Fibroblast of lung (primary cell): Measurements from ENCODE around the gene MRPL52. TPM values are rescaled to one million over a fixed set of nuclear protein-coding genes. Genes with fewer than 3 reads are reported as not detected.

Experiments
- DNase-seq, 2 donors: peaks; one replicate each; pipeline versions ENCODE4 v3.0.0 to v3.0.0-alpha.2; 2010; ENCODE audit warnings: low read depth in 2 of 2
- H2AFZ ChIP-seq: 2 replicates; pipeline ENCODE4 v1.5.1; 2012; ENCODE audit warnings: low read length, control low read depth, inconsistent platforms
- H3K27ac ChIP-seq: 2 replicates; pipeline ENCODE4 v1.5.1; 2011; ENCODE audit warnings: low read length, control low read depth; ENCODE audit not compliant: insufficient read depth
- H3K27me3 ChIP-seq: 2 replicates; pipeline ENCODE4 v1.5.1; 2011; ENCODE audit warnings: mild to moderate bottlenecking, low read length; ENCODE audit not compliant: control insufficient read depth, insufficient read depth
- H3K36me3 ChIP-seq: 2 replicates; pipeline ENCODE4 v1.5.1; 2011; ENCODE audit warnings: low read length; ENCODE audit not compliant: control insufficient read depth, insufficient read depth
- H3K4me1 ChIP-seq: 2 replicates; pipeline ENCODE4 v1.5.1; 2011; ENCODE audit warnings: low read length; ENCODE audit not compliant: control insufficient read depth, insufficient read depth; ENCODE audit errors: extremely low read depth
- H3K4me2 ChIP-seq: 2 replicates; pipeline ENCODE4 v1.5.1; 2011; ENCODE audit warnings: low read length, control low read depth; ENCODE audit not compliant: insufficient read depth; ENCODE audit errors: extremely low read depth
- H3K4me3 ChIP-seq, 4 experiments: fragments of 200-600 bp in 1 of 4; sonication (generic) in 1 of 4; replicated peaks in 1 of 4; 2 replicates each; pipeline ENCODE4 v1.5.1; 2011 to 2016; ENCODE audit warnings: low read length in 4 of 4, low read depth in 3 of 4, mild to moderate bottlenecking in 3 of 4, control low read depth in 2 of 4, inconsistent platforms in 1 of 4, mixed read lengths in 1 of 4; ENCODE audit not compliant: insufficient read depth in 1 of 4; ENCODE audit errors: control extremely low read depth in 1 of 4
- H3K79me2 ChIP-seq: 2 replicates; pipeline ENCODE4 v1.5.1; 2012; ENCODE audit warnings: mild to moderate bottlenecking, low read length, inconsistent platforms; ENCODE audit not compliant: control insufficient read depth, insufficient read depth
- H3K9ac ChIP-seq: 2 replicates; pipeline ENCODE4 v1.5.1; 2011; ENCODE audit warnings: mild to moderate bottlenecking, low read length, control low read depth; ENCODE audit not compliant: insufficient read depth
- H3K9me3 ChIP-seq: 2 replicates; pipeline ENCODE4 v1.5.1; 2012; ENCODE audit warnings: low read depth, low read length; ENCODE audit not compliant: control insufficient read depth, insufficient read depth
- H4K20me1 ChIP-seq: 2 replicates; pipeline ENCODE4 v1.5.1; 2011; ENCODE audit warnings: low read length; ENCODE audit not compliant: control insufficient read depth, insufficient read depth; ENCODE audit errors: extremely low read depth
- EZH2 ChIP-seq: IDR thresholded peaks from 2 replicates; pipeline ENCODE4 v1.5.1; 2012; ENCODE audit warnings: low read length, control low read depth, mild to moderate bottlenecking; ENCODE audit errors: missing control alignments
- polyA plus RNA-seq, 2 donors: library from polyadenylated mRNA; depleted of rRNA in 1 of 2; stranded (reverse) in 1 of 2; unstranded in 1 of 2; fragments of >200 nt; gene quantifications; 2 replicates each; pipeline ENCODE4 v1.2.1, GENCODE V29; 2011 to 2012; ENCODE audit warnings: missing spikeins in 1 of 2
- total RNA-seq: library from RNA; depleted of rRNA; stranded (reverse); fragments of >200 nt; gene quantifications from 2 replicates; pipeline ENCODE4 v1.2.1, GENCODE V29; 2014
- TF ChIP-seq, protein P1 (sequence below), 2 donors: IDR thresholded peaks in 1 of 2; conservative IDR thresholded peaks in 1 of 2; 1 replicate in 1 of 2; 2 replicates in 1 of 2; pipeline ENCODE4 v1.5.1; 2011 to 2012; ENCODE audit warnings: low read length in 2 of 2, control low read depth in 1 of 2, inconsistent platforms in 1 of 2, low read depth in 1 of 2, mild to moderate bottlenecking in 1 of 2

The MRPL52 gene
- total and polyA plus RNA-seq, 2 donors (not counting 1 experiment from before 2014, with no cell fraction given): 44.1 to 50.5 TPM

- H4K20me1 ChIP-seq: no peaks in the 10 kb centered on the region
- no peaks in the 10 kb centered on the region for H3K9me3 ChIP-seq
- H3K36me3 ChIP-seq: peaks cover 31% of the 10 kb centered on the region
- peak overlapping the region; percentile 85 for H3K27ac ChIP-seq
- H2AFZ ChIP-seq: no peak overlapping the region
- TF ChIP-seq EZH2: no peak
- TF ChIP-seq, protein P1, sequence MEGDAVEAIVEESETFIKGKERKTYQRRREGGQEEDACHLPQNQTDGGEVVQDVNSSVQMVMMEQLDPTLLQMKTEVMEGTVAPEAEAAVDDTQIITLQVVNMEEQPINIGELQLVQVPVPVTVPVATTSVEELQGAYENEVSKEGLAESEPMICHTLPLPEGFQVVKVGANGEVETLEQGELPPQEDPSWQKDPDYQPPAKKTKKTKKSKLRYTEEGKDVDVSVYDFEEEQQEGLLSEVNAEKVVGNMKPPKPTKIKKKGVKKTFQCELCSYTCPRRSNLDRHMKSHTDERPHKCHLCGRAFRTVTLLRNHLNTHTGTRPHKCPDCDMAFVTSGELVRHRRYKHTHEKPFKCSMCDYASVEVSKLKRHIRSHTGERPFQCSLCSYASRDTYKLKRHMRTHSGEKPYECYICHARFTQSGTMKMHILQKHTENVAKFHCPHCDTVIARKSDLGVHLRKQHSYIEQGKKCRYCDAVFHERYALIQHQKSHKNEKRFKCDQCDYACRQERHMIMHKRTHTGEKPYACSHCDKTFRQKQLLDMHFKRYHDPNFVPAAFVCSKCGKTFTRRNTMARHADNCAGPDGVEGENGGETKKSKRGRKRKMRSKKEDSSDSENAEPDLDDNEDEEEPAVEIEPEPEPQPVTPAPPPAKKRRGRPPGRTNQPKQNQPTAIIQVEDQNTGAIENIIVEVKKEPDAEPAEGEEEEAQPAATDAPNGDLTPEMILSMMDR (conservative IDR thresholded peaks at IDR 0.05 in 1 of 2, IDR thresholded peaks at IDR 0.05 in 1 of 2; ENCODE audit: low read depth in 1 of 2, low read length in 2 of 2): no peak
- H3K79me2 ChIP-seq: peaks cover 67% of the 10 kb centered on the region
- H3K4me1 ChIP-seq: peaks cover 20% of the 10 kb centered on the region
- H3K27me3 ChIP-seq: no peaks in the 10 kb centered on the region
- peak overlapping the region; percentile 98 for H3K9ac ChIP-seq
- H3K4me3 ChIP-seq: peak overlapping the region; percentile 82 to 94 (median 91)
- peak overlapping the region; percentile 86 for H3K4me2 ChIP-seq
- DNase-seq: peak; percentile 56 to 71
Observed at GRCh38 chr14:22837750-22838538, 8.3 kb downstream of the MRPL52 start.

GRCh38 chr14:22838631-22839041 lies 8.9 kb downstream of the MRPL52 start:
- Histone ChIP-seq H3K36me3 (peaks cover 38% of the 10 kb centered on the region), H3K27ac (peak overlapping the region; percentile 85), H3K4me3 (peak overlapping the region; percentile 82 to 94 (median 91)), H3K27me3 (no peaks in the 10 kb centered on the region), H3K4me1 (peaks cover 20% of the 10 kb centered on the region), H3K4me2 (peak overlapping the region; percentile 86), H4K20me1 (no peaks in the 10 kb centered on the region), H2AFZ (no peak overlapping the region), H3K79me2 (peaks cover 74% of the 10 kb centered on the region), H3K9me3 (no peaks in the 10 kb centered on the region), H3K9ac (peak overlapping the region; percentile 98)
- peak; percentile 73 to 92 for DNase-seq
- no peak for TF ChIP-seq EZH2
- TF ChIP-seq, protein P1 (conservative IDR thresholded peaks at IDR 0.05 in 1 of 2, IDR thresholded peaks at IDR 0.05 in 1 of 2; ENCODE audit: low read depth in 1 of 2, low read length in 2 of 2): no peak

DNA sequence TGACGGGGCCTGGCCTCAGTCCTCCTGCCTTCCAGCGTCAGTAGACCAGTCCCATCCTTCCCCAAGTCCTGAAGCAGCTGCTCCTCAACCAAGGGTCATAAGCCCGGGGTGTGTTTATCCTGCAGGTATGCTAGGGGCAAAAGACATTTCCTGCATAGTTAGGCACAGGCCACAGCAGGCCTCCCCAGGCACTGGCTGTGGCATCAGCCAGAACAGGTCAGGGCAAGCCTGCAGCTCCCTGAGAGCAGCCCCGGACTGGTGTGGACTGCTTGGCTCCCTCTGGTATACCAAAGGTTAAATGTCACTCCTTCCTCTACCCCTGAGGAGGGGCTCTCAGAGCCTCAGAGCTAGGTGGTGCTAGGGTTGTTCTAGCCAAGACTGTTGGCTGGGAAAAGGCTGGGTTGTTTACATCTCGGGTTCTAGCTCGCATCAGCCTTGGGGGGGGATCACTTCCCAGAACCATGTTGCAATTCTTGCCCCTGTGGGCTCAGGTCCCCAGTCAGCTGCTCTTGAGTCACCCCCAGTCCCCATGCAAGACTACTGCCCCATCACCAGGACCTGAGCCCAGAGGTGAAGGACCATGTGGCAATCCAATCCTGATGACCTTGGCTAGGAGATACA lies 9.6 kb downstream of the MRPL52 start:
- TF ChIP-seq, protein P1 (conservative IDR thresholded peaks at IDR 0.05 in 1 of 2, IDR thresholded peaks at IDR 0.05 in 1 of 2; ENCODE audit: low read depth in 1 of 2, low read length in 2 of 2): no peak
- TF ChIP-seq EZH2: no peak
- Histone ChIP-seq H2AFZ (no peak overlapping the region), H3K9me3 (no peaks in the 10 kb centered on the region), H3K27me3 (no peaks in the 10 kb centered on the region), H3K27ac (peak overlapping the region; percentile 85), H3K36me3 (peaks cover 42% of the 10 kb centered on the region), H4K20me1 (no peaks in the 10 kb centered on the region), H3K4me1 (peaks cover 20% of the 10 kb centered on the region), H3K4me3 (peak overlapping the region; percentile 82 to 94 (median 91)), H3K79me2 (peaks cover 78% of the 10 kb centered on the region), H3K9ac (peak overlapping the region; percentile 98), H3K4me2 (peak overlapping the region; percentile 86)
- peak in 1 of 2 donors; percentile 81 for DNase-seq
